NOMO-1 treated with dmso at 0.1 percent for 144 hours (cell line): ENCODE results near the gene RND1.
"Not testable (repeated sequence)": the region's sequence is repeated elsewhere in the genome, so short reads cannot be mapped to it uniquely, and the experiment has no call there.

Experiments used
- DNase-seq: peaks from one replicate; lab custom pipeline; 2025; ENCODE audit not compliant: unreplicated experiment; lab: John Stamatoyannopoulos, UW

RND1 gene

DNA sequence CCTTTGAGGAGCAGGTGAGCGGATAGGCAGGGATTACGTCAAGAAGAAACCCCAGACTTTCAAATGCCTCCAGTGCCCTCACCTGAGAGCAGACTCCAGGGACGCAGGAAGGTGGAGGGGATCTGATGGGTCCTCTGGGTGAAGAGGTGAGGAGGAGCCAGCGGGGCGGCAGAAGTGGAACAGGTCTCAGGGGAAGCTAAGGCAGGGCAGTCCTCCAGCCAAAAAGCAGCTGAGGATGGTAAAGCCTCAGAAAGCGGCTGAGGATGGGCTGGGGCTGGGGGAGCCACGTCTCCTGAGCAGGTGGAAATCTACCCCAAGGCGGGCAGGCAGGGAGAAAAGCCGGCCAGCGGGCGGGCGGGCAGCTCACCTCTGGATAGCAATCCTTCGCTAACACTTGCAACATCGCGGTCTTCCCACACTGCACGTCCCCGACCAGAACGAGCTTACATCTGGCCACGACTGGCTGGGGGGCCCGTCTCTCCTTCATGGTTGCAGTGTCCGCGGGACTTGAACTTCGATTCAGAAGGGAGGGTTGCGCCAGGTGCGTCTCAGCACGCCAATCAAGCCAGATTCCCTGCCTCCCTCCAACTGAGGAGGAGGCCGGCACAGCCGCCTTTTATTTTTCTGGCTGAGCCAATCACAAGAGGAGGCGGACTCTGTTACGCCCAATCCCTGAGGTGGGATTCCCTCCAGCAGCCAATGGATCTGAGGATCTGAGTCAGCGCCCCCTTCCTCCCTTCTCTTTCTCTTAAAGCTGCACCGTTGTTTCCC is at the start of gene RND1:
RND1 (minus strand) TSS at position 590 of the 771 bp plus-strand sequence; CDS start at position 487, 103 bp downstream.
- DNase-seq, result peak; percentile 85

DNA sequence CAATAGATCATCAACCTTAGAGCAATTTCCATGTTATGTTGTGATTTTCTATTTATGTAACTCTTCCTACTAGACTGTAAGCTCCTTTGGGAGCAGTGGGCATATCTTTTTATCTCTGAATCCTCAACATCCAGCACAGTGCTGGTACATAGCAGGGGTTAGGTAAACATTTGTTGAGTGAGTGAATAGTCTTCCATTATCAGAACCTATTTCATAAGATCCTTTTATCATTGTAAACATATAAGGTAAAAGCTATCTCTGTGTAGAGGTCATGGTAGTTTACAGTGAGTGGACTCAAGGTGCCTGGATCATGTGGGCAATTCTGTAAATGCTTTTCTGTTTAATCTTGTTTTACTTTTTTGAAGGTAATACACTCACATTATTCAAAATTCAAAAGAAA is 44.5 kb upstream of the RND1 start:
- DNase-seq, result no peak

DNA sequence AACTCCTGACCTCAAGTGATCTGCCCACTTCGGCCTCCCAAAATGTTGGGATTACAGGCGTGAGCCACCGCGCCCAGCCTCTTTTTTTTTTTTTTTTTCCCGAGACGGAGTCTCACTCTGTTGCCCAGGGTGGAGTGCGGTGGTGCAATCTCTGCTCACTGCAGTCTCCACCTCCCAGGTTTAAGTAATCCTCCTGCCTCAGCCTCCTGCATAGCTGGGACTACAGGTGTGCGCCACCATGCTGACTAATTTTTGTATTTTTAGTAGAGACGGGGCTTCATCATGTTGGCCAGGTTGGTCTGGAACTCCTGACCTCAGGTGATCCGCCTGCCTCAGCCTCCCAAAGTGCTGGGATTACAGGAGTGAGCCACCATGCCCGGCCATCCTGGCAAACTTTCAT is 44.0 kb upstream of the RND1 start:
- DNase-seq, result not testable (repeated sequence)

DNA sequence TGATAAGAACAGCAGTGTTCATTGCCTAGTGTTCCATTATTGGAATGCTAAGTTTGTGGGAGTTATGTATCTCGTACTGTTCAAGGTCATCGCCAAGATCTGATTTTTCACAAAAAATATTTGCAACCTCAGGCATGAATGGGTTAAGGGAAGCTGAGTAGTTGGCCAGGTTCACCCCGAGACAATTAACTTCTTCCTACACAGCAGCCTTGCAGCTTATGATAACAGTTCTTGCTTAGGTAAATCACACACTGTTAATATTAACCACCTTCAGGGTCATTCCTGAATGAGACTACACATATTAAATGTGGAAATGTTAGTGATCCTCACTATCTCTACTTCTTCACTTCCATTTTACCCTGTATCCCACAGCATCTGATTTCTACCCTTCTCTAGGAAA is 41.6 kb upstream of the RND1 start:
- no peak for DNase-seq

DNA sequence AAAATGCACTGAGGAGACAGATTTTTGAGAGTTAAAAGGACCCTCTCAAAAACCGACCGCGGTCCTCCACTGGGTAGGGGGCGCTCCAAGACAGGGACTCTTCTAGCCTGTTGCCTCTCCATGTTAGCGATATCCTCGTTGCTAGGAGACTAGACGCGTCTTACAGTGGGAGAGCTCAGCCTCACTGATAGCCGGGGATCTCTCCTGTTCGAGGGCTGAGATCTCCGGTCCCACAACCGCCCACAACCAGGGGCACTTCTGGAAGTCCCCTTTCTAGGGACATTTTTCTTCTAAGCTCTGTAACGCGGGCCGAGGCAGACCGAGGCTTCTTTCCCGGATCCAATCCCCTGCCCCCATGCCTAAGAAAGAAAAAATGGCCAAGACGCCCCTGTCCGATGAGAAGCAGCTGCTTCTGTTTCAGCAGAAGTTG is 38.3 kb upstream of the RND1 start:
- DNase-seq, result peak; percentile 78

DNA sequence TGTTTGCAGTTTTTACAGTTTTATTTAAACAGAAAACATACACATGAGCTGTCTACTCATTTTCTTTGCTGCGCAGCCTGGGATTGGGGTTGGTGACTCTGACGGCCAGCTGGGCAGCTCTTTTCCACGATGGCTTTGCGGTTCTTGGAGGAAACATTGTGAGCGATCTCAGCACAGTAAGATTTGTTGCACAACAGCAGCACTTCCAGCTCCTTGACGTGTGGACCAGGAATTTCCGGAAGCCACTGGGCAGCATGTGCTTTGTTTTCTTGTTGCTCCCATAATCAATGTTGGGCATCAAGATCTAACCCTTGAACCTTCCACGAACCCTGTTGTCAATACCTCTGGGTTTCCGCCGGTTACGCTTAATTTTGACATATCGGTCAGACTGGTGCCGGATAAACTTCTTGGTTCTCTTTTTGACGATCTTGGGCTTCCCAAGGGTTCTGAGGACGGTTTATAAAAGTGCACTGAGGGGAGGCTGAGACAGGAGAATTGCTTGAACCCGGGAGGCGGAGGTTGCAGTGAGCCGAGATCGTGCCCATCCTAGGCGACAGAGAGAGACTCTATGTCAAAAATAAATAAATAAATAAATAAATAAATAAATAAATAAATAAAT is 37.8 kb upstream of the RND1 start:
- no peak for DNase-seq

DNA sequence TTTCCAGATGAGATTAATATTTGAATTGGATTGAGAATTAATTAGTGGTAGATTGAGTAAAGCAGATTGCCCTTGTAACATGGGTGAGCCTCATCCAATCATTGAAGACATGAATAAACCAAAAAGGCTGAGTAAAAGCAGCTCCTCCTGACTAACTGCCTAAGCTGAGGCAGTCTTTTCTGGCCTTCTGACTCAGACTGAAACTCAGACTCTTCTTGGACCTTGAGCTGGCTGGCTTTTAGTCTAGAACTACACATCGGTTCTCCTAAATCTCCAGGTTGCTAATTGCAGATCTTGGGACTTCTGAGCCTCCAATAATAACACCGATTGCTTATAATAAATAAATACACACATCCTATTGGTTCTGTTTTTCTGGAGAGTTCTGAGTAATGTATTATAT is 35.6 kb upstream of the RND1 start:
- no peak for DNase-seq

DNA sequence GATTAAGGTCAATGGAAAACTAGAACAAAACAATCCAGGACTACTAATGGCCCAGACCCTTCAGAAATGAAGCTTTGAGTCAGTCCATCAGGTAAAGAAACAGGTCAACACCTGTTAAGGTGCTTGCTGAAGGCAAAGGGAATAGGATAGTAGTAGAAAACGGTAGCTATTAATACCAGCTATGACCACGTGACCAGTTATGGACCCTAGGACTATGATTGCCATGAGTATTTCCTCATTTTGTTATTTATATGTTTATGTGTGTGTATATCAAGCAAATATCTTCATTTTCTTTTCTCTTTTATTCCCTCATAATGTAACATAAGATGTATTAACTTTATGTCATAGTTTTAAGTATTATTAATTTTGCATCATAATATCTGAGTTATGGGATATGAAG is 34.0 kb upstream of the RND1 start:
- no peak for DNase-seq

DNA sequence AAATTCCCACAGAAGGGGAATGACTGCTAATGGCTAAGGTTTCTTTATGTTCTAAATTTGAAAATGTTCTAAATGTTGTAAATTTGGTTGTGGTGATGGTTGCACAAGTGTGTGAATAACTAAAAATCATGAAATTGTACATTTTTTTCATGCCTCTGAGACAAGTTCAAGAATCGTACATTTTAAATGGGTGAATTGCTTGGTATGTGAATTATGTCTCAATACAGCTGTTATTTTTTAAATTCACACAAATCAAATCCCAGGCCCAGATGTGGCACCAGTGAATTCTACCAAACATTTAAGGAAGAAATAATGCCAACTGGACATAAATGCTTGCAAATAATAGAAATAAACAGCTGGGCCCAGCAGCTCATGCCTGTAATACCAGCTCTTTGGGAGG is 28.6 kb upstream of the RND1 start:
- no peak for DNase-seq

DNA sequence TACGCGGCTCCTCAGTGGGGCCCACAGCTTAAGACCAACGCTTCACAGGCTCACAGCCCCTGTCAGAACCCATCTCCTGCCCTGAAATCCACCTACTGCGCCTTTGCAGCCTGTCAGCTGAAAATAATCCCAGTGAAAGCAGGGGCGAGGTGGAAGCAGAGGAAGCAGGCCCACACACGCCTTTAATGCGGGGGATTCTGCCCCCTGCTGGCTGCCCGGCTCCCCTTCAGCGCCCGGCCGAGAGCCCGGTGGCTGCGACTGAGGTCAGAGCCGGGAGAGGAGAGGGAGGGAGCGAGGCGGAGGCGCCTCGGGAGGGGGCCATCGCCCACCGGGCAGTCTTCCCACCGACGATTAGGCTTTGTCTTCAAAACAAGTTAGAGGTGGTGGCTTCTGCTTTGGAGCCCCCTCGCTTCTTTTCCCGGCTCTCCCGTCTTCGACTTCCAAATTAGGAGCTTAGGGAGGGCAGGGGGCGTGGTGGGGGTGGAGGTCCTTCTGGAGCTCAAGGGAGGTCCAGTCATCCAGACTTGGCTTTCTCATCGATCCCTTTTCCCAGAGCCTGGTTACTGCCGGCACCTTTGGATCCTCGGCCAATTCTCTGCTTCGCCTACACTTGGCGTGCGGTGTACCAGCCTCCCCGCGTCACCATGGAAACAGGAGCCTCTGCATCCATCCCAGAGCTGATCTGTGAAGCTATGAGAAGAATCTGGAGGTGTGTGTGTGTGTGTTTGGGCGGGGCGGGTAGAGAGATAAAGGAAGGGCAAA is 25.2 kb upstream of the RND1 start:
- peak; percentile 38 for DNase-seq

DNA sequence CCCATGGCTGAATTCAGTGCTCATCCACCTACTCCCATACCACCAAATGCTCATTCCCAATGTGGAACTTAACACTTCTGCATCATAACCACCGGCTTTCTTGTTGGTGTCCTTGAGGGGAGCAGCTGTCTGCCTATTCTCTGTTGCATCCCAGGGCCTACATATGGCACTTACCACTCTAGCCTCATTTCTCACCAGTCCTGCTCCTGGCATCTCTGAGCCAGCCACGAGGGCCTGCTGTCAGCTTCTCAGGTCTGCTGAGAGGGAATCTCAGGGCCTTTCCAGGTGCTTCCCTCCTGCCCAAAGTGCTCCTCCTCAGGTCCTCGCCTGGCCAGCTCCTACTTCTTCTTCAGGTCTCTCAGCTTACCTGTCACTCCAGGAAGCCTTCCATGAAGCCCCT is 24.0 kb upstream of the RND1 start:
- no peak for DNase-seq

DNA sequence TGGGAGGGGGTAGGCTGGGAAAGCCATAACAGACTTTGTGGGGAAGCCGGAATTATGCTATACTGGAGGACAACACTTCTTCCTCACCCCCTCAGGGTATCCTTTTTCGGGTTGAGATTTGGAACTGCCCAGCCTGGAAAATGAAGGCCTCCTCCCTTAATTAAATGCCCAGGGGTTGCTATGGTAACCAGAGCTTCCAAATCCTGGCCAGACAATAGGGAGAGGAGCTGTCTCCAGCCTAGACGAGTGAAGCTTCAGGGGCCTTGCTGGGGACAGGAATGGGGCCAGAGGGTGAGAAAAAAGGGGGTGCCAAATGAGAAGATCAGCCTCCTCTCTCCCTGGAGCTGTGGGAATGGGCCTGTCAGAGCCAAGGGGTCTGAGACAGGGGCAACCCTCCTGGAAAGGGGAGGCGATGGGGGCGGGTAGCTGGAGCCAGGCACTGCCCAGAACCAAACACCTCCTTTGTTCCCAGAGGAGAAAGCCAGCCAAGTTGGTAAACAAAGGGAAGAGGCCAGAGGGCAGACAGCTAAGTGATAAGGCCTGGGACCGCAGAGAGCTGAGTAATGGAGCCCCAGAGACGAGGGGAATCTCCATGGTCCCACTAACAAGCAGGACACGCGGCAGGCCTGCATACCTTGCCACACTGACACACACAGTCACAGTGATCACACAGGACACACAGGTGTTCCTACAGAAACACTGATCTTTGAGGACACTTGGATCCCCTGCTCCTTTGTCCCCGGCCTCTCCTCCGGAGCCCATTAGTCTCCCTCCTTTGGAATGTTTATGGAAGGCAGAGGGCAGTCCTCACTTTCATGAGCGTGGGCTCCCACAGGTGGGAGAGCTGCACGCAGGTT is 17.9 kb upstream of the RND1 start:
- DNase-seq, result no peak

DNA sequence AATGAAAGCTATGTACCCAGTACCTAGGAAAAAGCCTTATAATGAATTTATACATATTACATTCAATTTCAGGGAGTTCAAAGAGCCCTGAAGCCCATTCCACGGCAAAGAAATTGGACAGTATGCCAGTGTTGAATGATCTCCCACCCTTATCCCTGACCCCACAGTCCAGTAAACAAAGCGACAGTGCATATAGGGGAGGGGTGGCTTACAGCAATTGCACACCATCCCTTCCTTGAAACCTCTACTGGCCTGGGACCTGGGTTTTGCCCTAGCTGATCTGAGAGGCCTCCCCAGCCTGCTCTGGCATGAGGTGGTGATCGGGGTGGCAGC is 17.3 kb upstream of the RND1 start:
- no peak for DNase-seq

DNA sequence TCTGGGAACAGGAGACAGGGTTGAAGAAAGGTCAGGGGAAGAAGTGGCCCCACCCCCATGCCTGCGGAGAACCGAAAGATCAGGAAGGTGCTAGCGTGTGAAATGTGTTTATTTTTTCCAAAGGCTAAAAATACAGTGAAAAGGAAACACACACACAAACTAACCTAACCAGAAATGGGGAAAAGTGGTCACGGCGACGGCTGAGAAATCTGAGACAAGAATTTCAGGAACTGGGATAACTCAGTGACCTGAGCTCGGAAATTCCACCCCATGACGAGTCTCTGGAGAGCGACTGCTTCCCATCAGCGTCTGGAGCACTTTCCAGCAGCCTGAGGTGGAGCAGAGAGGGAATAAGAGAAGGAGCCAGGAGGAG is 16.6 kb upstream of the RND1 start:
- no peak for DNase-seq

DNA sequence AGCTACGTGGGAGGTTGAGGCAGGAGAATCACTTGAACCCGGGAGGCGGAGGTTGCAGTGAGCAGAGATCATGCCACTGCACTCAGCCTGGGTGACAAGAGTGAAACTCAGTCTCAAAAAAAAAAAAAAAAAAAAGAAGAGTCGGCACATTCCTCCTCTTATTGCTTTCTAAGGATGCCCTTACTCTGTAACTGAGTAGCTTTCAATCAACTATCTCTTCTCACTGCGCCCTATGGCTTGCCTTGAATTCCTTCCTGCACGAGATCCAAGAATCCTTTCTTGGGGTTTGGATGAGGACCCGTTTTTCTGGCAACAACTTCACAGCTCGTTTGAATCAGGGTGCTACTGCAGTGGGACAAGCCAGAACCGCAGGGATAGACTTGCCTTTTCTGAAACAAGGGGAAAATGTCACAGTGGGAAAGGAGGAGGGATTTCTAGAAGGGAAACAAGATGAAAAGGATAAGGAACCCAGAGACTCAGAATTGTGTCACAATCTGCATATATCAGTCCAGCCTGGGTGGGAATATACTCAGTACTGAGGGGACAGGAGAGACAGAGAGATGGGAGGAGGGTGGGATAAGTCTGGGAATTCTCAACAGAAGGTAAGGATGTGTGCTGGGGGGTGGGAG is 16.1 kb upstream of the RND1 start:
- no peak for DNase-seq

DNA sequence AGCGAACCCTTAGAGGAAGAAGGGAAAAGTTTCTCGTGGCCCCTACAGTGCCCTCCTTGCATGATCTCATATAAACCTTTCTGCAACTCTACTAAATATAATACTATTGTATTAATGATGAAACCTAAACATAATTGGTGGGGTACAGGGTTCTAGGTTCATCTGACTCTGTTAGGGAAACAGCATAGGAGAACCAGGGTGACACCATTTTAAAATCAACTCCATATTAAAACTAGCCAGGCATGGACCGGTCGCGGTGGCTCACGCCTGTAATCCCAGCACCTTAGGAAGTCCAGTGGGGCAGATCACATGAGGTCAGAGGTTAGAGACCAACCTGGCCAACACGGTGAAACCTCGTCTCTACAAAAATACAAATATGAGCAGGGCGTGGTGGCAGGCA is 15.0 kb upstream of the RND1 start:
- DNase-seq, result no peak

DNA sequence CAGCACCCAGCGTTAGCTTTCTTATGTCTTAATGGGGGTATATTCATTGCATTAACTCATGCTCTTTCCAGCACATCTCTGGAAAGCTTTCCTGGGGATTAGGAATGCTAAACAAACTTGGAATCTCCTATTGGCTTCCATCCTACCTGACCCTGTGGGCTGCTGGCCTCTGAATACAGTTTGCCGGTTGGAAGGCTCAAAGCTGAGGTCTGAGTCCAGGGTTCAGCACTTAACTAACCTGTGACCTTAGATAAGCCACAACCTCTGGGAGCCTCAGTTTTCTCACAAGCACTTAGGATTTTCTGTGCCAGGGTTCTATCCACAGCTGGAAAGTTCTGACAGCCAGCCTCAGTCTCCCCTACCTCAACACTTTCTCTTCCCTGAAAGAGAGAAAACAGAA is 12.9 kb upstream of the RND1 start:
- no peak for DNase-seq

DNA sequence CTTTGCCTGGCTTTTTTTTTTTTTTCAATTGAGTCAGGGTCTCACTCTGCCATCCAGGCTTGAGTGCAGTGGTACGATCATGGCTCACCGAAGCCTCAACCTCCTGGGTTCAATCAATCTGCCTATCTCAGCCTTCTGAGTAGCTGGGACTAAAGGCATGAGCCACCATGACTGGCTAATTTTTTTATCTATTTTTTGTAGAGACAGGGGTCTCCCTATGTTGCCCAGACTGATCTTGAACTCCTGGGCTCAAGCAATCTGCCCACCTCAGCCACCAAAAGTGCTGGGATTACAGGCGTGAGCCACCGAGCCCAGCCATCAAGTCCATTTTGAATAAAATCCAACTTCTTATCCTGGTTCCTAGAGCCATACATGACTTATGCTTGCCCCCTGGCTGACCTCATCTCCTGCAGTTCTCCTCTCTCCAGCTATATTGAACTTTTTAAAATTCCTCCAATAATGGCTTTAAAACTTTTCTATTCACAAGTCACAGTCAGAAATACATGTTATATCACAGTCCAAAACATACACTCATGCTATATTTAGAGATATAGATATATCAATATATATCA is 10.4 kb upstream of the RND1 start:
- no peak for DNase-seq

DNA sequence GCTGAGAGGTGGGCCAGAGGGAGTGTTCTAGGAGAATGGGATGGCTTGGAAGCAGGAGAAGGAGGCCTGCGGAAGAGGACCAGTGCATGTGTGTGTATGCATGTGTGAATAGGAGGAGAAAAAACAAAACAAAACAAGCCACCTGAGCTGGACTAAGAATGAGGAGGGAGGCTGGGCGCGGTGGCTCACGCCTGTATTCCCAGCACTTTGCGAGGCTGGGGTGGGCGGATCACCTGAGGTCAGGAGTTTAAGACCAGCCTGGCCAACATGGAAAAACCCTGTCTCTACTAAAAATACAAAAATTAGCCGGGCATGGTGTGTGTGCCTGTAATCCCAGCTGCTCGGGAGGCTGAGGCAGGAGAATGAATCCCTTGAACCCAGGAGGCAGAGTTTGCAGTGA is 7.9 kb upstream of the RND1 start:
- DNase-seq, result not testable (repeated sequence)

DNA sequence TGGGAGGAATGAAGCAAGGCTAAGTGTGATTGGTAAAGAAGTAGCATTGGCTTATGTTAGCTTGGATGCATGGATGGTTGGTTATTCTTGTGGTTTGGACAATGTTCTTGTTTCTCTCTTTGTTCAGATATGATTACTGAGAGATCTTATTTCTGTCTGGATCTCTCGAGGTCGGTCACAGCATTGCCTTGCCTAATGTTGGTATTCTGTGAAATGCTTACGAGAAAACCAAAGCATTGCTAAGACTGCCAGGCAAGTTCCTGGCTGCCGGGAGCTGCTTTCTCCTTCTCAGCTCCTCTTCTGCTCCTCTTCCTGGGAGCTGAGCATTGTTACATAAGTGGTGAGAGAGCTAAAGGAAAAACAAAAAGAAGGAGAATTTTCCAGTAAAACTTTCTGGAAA is 7.4 kb upstream of the RND1 start:
- no peak for DNase-seq

DNA sequence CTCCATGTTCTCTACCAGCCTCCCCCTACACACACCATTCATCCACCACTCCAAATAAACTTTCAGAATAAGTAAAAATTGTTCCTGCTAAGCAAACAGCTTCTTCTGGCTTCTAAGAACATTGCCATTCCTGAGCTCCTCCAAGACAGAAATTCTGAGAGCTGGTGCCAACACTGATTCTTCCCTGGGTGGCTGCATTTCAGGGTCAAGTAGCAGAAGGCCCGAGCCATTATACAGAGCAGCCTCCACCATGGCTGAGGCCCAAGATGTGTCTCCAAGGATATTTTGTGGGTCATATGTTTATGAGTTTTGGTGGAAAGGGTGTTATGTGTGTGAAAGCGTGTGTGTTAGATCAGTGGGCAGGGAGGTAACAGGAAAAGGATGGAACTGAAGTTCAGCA is 3.5 kb upstream of the RND1 start:
- DNase-seq, result no peak
